PFSK-1 (cell line): Measurements from ENCODE around the gene DISP2.

Experiments used
- FOXP2 ChIP-seq: optimal IDR thresholded peaks from 2 replicates; pipeline ENCODE3; 2011; ENCODE audit warnings: borderline replicate concordance, control low read depth, inconsistent platforms; ENCODE audit not compliant: insufficient read depth; ENCODE audit errors: extremely low read length, extremely low read depth
- POLR2AphosphoS5 ChIP-seq: IDR thresholded peaks from 2 replicates; pipeline ENCODE4 v1.6.1; 2012; ENCODE audit warnings: low read depth, mild to moderate bottlenecking, control low read depth, low read length, moderate library complexity
- REST ChIP-seq, 2 experiments: IDR thresholded peaks; 2 replicates each; pipeline versions ENCODE4 v1.6.1 to v1.8.0; 2011 to 2012; ENCODE audit warnings: low read depth in 2 of 2, low read length in 2 of 2, control low read depth in 1 of 2, inconsistent platforms in 1 of 2, mild to moderate bottlenecking in 1 of 2, moderate library complexity in 1 of 2; ENCODE audit not compliant: insufficient read depth in 1 of 2
- SIN3A ChIP-seq: IDR thresholded peaks from 2 replicates; pipeline ENCODE4 v1.6.1; 2012; ENCODE audit warnings: mild to moderate bottlenecking, low read length, moderate library complexity, borderline replicate concordance; ENCODE audit not compliant: insufficient read depth
- TAF1 ChIP-seq: IDR thresholded peaks from 2 replicates; pipeline ENCODE4 v1.6.1; 2012; ENCODE audit warnings: low read length, control low read depth, borderline replicate concordance; ENCODE audit not compliant: insufficient read depth

The DISP2 gene

DNA sequence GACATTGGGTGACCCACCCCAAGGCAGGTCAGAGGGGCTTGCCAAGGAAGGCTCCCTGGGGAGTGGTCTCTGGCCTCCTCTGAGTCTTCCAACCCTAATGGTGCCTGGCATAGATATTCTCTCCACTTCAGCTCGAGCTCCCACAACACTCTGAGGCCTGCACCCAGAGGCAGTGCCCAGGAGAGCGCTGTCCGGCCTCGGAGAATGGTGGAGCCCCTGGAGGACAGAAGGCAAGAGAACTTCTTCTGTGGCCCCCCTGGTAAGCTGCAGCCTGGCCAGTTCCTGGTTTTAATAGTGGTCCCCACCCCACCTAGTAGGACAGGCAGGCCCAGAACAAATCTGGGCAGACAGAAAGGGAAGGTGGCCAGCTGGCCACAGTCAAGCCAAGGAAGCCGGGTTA is 7.0 kb downstream of the DISP2 start:
- TF ChIP-seq SIN3A (no peak), REST (IDR thresholded peaks at IDR 0.05; ENCODE audit: insufficient read depth in 1 of 2, low read depth in 2 of 2, low read length in 2 of 2) (no peak), TAF1 (no peak), POLR2AphosphoS5 (no peak), FOXP2 (no peak)

- TF ChIP-seq FOXP2, result no peak
- no peak for TF ChIP-seq TAF1
- no peak for TF ChIP-seq SIN3A
- TF ChIP-seq POLR2AphosphoS5, result no peak
- TF ChIP-seq REST (IDR thresholded peaks at IDR 0.05; ENCODE audit: insufficient read depth in 1 of 2, low read depth in 2 of 2, low read length in 2 of 2), result no peak
Observed at GRCh38 chr15:40365624-40366456, 7.8 kb downstream of the DISP2 start.

GRCh38 chr15:40366457-40367370 is 8.7 kb downstream of the DISP2 start:
- TF ChIP-seq SIN3A, result no peak
- TF ChIP-seq TAF1, result no peak
- no peak for TF ChIP-seq FOXP2
- TF ChIP-seq POLR2AphosphoS5, result no peak
- no peak for TF ChIP-seq REST (IDR thresholded peaks at IDR 0.05; ENCODE audit: insufficient read depth in 1 of 2, low read depth in 2 of 2, low read length in 2 of 2)

- TF ChIP-seq TAF1 (no peak), FOXP2 (no peak), POLR2AphosphoS5 (no peak), SIN3A (no peak), REST (IDR thresholded peaks at IDR 0.05; ENCODE audit: insufficient read depth in 1 of 2, low read depth in 2 of 2, low read length in 2 of 2) (no peak)
Observed at GRCh38 chr15:40367371-40367685, 9.3 kb downstream of the DISP2 start.
